Right lobe of liver (tissue), 6 donors: ENCODE measurements around the gene NTN4. TPM values are rescaled to one million over a fixed set of nuclear protein-coding genes. Genes with fewer than 3 reads are reported as not detected.

Experiments used
- ATAC-seq, 4 donors: fragments of 200-7000 bp; cut with Tn5 transposase; one replicate each; pipeline ENCODE4 v1.9.1; 2020; ENCODE audit warnings: mild to moderate bottlenecking in 4 of 4, moderate library complexity in 4 of 4
- DNase-seq, 3 donors: peaks; one replicate each; pipeline ENCODE4 v3.0.0-alpha.2; 2020
- H3K27ac ChIP-seq, 3 donors: fragments of 200-600 bp; one replicate each; pipeline ENCODE4 v1.8.0; 2022
- H3K27me3 ChIP-seq, 2 donors: fragments of 200-600 bp; one replicate each; pipeline ENCODE4 v1.8.0; 2022
- H3K36me3 ChIP-seq, 4 donors: fragments of 200-600 bp; sonication (generic) in 1 of 4; one replicate each; pipeline versions ENCODE4 v1.5.1 to v1.8.0; 2017 to 2022; ENCODE audit warnings: control low read depth in 1 of 4
- H3K4me1 ChIP-seq, 4 donors: fragments of 200-600 bp; sonication (generic) in 1 of 4; one replicate each; pipeline versions ENCODE4 v1.5.1 to v1.8.0; 2017 to 2022; ENCODE audit warnings: control low read depth in 1 of 4
- H3K4me3 ChIP-seq, 3 donors: fragments of 200-600 bp; one replicate each; pipeline ENCODE4 v1.8.0; 2022
- H3K9me3 ChIP-seq, 4 donors: fragments of 200-600 bp; sonication (generic) in 1 of 4; one replicate each; pipeline versions ENCODE4 v1.5.1 to v1.8.0; 2017 to 2022; ENCODE audit warnings: control low read depth in 1 of 4
- POLR2A ChIP-seq: fragments of 450-650 bp; IDR thresholded peaks from one replicate; pipeline ENCODE4 v1.6.1; 2017; ENCODE audit warnings: antibody characterized with exemption, mild to moderate bottlenecking
- WGBS: methylation state at CpG from one replicate; pipeline ENCODE4 v1.1.6; 2018; ENCODE audit warnings: low coverage, low lambda C conversion rate; ENCODE audit not compliant: insufficient coverage; ENCODE audit errors: missing lambda C conversion rate; 5-methylcytosine and 5-hydroxymethylcytosine counted together
- intact Hi-C, 2 donors: fragments of 100-400 bp; cut with DNase I; formaldehyde crosslinking; loops; one replicate each; pipeline versions ENCODE4 v1.11.2 to v1.14.1; 2022
- total RNA-seq, 6 experiments: library from RNA; depleted of rRNA in 2 of 6; stranded (reverse); fragments of >200 nt in 2 of 6; fragmentation: NEBNext Ultra II Directional in 3 of 6; extraction: Animal tissue kit (Norgen Biotek cat#: 25700) in 3 of 6; gene quantifications; one replicate each; pipeline versions ENCODE4 v1.1.0 to v1.2.4, GENCODE V29; 2016 to 2023
- TF ChIP-seq, protein P1 (sequence below), 4 donors: fragments of 200-600 bp in 3 of 4; fragments of 450-650 bp in 1 of 4; IDR thresholded peaks; one replicate each; pipeline versions ENCODE4 v1.5.1 to v1.8.0; 2016 to 2022; ENCODE audit warnings: antibody characterized with exemption in 4 of 4, mild to moderate bottlenecking in 2 of 4
- donor health status: DM: no; HTN: yes; CAD: no.
- donor health status: DM: no; HTN: no; CAD: no.
- donor health status: DM: no; HTN: no; CAD: no.
- donor health status: DM: no; HTN: yes; CAD: no.
- donor health status: DM: no; HTN: yes; CAD: no.

Gene NTN4
- total RNA-seq, 6 experiments from 2014 or later = 14.7 to 28.7 (median 18.9) TPM

DNA sequence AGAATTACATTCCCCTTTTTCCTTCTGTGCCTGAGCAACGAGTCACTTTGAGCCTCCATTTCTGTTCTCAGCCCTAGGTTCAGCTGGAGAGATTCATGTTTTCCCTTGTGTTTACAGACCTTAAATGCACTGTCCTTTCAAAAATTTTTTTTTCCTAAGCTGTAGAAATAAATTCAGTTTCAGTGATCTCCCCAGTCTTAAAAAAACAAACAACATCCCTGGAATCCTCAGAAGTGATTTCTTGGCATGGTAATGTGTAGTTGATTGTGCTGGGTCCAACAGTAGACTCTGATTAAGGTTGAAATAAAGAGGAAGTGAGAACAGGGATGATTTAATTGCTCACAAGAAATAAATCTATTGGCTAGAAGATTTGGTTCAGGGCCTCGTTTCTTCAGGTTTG lies 89.3 kb downstream of the NTN4 start:
- ATAC-seq (no peak), DNase-seq (no peak)
- no peaks in the 10 kb centered on the region for H3K9me3 ChIP-seq
- H3K4me3 ChIP-seq = no peak overlapping the region
- 49% methylated on average over 2 of the region's 2 CpGs for WGBS
- H3K27me3 ChIP-seq = no peaks in the 10 kb centered on the region
- no peak for TF ChIP-seq POLR2A
- TF ChIP-seq, protein P1, sequence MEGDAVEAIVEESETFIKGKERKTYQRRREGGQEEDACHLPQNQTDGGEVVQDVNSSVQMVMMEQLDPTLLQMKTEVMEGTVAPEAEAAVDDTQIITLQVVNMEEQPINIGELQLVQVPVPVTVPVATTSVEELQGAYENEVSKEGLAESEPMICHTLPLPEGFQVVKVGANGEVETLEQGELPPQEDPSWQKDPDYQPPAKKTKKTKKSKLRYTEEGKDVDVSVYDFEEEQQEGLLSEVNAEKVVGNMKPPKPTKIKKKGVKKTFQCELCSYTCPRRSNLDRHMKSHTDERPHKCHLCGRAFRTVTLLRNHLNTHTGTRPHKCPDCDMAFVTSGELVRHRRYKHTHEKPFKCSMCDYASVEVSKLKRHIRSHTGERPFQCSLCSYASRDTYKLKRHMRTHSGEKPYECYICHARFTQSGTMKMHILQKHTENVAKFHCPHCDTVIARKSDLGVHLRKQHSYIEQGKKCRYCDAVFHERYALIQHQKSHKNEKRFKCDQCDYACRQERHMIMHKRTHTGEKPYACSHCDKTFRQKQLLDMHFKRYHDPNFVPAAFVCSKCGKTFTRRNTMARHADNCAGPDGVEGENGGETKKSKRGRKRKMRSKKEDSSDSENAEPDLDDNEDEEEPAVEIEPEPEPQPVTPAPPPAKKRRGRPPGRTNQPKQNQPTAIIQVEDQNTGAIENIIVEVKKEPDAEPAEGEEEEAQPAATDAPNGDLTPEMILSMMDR (IDR thresholded peaks at IDR 0.05) = no peak
- intact Hi-C loops = no loop called here
- peak overlapping the region in 1 of 3 donors; percentile 35 for H3K27ac ChIP-seq
- no peaks in the 10 kb centered on the region for H3K36me3 ChIP-seq
- H3K4me1 ChIP-seq = peaks cover 0 to 23% (median 5%) of the 10 kb centered on the region in 4 donors

DNA sequence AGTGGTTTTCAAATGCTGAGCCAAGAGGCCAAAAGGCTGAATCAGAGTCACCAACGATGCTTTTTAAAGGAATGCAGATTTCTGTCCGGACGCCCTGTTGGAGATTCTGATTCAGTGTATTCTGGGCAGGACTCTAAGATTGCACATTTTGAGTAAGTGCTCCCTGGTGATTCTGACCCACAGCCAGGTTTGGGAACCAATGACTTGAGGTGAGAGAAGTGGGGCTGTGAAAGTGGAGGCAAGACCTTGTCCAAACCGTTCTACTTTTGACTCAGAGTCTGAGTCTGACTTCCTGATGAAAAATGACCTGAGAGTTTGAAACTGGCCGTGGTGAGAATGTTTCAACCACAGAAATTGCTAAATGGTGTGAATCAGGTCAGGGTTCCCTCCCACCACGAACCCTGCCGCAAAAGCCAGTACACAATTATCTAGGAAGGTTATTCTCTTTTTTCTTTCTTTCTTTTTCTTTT lies 90.2 kb downstream of the NTN4 start:
- H3K4me1 ChIP-seq = peaks cover 0 to 23% (median 5%) of the 10 kb centered on the region in 4 donors
- intact Hi-C loops = no loop called here
- ATAC-seq (peak in 2 of 4 donors; percentile 25 to 38), DNase-seq (no peak)
- WGBS = 49% methylated on average over 7 of the region's 7 CpGs
- no peaks in the 10 kb centered on the region for H3K36me3 ChIP-seq
- TF ChIP-seq POLR2A = no peak
- TF ChIP-seq, protein P1 (IDR thresholded peaks at IDR 0.05) = no peak
- no peaks in the 10 kb centered on the region for H3K9me3 ChIP-seq
- no peaks in the 10 kb centered on the region for H3K27me3 ChIP-seq
- H3K4me3 ChIP-seq = no peak overlapping the region
- peak overlapping the region in 1 of 3 donors; percentile 53 for H3K27ac ChIP-seq

DNA sequence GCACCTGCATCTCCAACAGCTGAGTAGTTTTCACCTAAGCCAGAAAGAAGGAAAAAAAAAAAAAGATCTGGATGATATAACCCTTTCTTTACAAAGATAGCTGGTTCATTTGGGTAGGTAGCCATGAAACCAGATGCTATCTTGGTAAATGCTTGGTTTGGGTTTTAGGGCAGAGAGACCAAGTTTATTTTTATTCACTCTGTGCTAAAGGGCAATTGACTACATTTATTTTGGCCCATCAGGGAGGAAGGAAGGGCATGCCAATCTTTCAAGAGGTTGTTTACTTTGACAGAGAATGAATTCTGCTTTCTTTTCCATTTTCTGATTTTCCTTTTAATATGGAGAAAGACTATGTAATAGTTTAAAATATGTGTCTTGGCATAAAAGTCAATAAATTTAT lies 91.0 kb downstream of the NTN4 start:
- peak overlapping the region; percentile 53 to 61 (median 54) for H3K27ac ChIP-seq
- intact Hi-C loops = no loop called here
- no peak overlapping the region for H3K4me3 ChIP-seq
- H3K4me1 ChIP-seq = peaks cover 0 to 23% (median 5%) of the 10 kb centered on the region in 4 donors
- TF ChIP-seq, protein P1 (IDR thresholded peaks at IDR 0.05) = no peak
- TF ChIP-seq POLR2A = no peak
- no peaks in the 10 kb centered on the region for H3K9me3 ChIP-seq
- H3K27me3 ChIP-seq = no peaks in the 10 kb centered on the region
- H3K36me3 ChIP-seq = no peaks in the 10 kb centered on the region
- no peak for DNase-seq
- peak; percentile 90 to 92 (median 91) for ATAC-seq

DNA sequence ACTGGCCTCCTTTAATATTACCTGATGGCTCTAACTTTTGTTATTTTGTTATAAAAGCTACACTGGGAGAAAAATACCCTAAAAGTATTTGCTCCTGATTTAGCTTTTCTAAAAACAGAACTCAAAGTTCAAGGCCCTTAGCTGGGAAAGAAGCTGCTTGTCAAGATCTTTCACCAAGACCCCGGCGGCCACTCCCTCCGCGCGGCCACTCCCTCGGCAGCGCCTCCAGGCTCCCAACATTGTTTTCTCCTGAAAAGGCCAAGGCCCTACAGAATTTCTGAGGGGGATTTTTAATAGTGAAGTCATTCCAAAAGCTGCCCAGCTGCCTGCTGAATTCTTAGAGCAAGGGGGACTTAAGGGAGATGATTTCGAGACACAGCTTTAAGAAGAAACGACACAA lies 96.4 kb downstream of the NTN4 start:
- no peaks in the 10 kb centered on the region for H3K27me3 ChIP-seq
- peaks cover 0 to 8% (median 3%) of the 10 kb centered on the region in 4 donors for H3K4me1 ChIP-seq
- intact Hi-C loops = no loop called here
- no peaks in the 10 kb centered on the region for H3K9me3 ChIP-seq
- no peak overlapping the region for H3K27ac ChIP-seq
- no peak for TF ChIP-seq POLR2A
- TF ChIP-seq, protein P1 (IDR thresholded peaks at IDR 0.05) = no peak
- H3K4me3 ChIP-seq = no peak overlapping the region
- DNase-seq = no peak
- ATAC-seq = no peak
- H3K36me3 ChIP-seq = no peaks in the 10 kb centered on the region
- 77% methylated on average over 9 of the region's 9 CpGs for WGBS

DNA sequence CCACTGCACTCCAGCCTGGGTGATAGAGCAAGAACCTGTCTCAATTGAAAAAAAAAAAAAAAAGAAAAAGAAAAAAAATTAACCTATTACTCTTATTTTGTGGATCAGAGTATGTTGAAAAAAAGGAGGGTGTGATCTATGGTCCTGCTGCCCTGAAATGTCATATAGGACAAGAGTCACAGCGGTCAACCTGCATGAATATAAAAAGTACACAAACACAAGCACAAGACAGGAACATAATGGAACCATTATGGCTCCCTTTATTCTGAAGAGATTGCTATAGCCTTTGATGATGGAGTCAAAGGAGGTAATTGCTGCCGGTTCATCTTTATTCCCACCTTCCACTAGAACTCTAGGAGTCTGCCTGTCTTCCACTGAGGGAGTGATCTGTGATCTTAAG lies 96.9 kb downstream of the NTN4 start:
- 75% methylated on average over 2 of the region's 2 CpGs for WGBS

More for the DNA sequence above, 96.9 kb downstream of the NTN4 start:
- TF ChIP-seq POLR2A = no peak
- TF ChIP-seq, protein P1 (IDR thresholded peaks at IDR 0.05) = no peak
- Histone ChIP-seq H3K27me3 (no peaks in the 10 kb centered on the region), H3K4me3 (no peak overlapping the region), H3K9me3 (no peaks in the 10 kb centered on the region), H3K4me1 (peaks cover 0 to 3% (median 2%) of the 10 kb centered on the region in 4 donors), H3K27ac (no peak overlapping the region), H3K36me3 (no peaks in the 10 kb centered on the region)
- intact Hi-C loops = no loop called here
- no peak for ATAC-seq
- DNase-seq = no peak
